GM18858 (cell line): Measurements from ENCODE around the gene BANK1.

ENCODE experiments used
- ATAC-seq: cut with Tn5 transposase; IDR thresholded peaks from one replicate; pipeline ENCODE4 v1.9.1; 2021; ENCODE audit not compliant: unreplicated experiment

Gene BANK1

DNA sequence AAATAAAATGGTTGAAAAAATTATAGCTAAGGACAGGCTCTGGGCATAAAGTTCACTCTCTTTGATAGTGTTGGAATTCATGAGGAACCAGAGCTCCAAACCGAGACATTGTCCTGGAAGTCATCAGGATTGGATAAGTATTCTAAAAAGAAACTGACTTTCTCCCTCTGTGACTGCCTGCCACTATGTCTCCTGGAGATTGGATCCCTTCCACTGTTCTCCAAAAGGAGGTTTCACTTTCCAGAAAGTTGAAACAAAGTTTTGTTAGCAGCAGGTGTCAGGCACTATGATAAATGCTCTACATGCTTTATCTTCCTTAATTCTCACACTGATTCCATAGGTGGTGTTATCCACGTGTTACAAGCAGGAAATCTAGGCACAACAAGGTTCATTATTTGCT, 16.8 kb downstream of the BANK1 start:
- peak; percentile 17 for ATAC-seq

DNA sequence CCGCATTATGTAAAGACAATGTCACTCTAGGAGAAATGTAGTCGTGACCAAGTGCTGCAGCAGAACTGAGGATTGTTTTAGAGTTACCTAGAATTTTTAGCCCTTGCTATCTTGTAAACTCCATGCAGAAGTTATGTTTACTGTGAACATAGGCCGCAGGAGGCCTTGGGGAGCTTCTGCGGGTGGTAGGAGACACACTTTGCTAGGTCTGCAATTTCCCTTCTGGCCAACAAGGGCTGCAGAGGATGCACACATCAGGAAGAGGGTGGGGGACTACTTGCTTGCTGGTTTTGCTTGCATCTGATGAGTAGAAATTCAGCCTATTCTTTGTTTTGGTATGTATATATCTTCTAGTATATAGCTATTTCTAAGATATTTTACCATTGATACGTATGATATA, 23.1 kb downstream of the BANK1 start:
- ATAC-seq = peak; percentile 56

- no peak for ATAC-seq
These were observed 27.8 kb downstream of the BANK1 start for GRCh38 chr4:101818362-101818761.

GRCh38 chr4:101823864-101824263, 33.3 kb downstream of the BANK1 start:
- ATAC-seq = no peak

DNA sequence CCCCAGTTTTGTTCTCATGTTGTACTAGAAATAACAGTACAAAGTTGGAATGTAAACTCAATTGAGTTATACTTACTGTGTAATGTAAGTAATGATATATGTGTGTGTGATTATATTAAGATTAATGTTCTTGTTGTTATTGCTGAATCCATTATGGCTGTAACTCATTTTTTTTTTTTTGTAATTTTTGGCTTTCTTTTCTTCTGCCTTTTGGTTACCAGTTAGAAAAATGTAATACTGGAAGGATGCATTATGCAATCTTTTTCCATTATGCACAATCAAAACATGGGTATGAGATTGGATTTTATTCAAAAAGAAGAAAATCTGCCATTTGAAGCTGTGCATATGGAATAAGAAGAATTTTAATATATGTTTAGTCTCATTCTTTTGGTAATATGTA, 34.0 kb downstream of the BANK1 start:
- no peak for ATAC-seq

DNA sequence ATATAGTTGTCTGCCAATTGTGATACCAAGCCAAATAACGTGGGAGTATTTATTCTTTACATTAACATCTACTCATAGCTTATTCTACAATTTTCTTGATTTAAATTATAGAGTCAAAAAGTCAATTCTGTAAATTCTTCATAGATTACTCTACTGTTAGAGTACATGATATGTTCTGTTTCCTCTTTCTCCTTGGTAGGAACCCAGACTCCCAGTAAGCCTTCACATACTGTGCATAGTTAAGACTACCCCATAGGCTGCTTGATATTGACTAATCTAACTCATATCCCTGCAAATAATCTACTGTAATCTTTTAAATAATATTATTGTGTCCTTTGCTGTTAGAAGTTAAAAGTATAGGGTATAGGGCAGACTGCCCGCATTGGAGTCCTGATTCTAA, 35.4 kb downstream of the BANK1 start:
- no peak for ATAC-seq

- ATAC-seq = no peak
These were observed 41.3 kb downstream of the BANK1 start for GRCh38 chr4:101831816-101832215.

DNA sequence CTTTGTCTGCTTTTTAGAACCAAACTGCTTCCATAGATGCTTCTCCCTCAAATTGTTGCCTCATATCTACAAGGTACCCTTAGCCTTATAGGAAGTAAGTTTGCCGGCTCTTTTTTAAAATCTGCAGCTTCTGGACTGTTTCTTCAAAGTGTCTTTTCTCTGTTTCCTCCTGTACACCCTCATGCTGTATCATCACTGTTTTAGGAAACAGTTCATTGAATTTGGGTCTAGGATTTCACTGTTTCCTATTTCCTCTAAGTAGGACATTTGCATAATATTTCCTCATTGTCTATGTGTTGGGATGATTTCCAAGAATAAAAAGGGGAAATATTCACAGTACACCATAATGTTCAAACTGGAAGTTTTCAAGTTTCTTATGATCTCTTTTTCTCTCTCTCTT, 43.0 kb downstream of the BANK1 start:
- ATAC-seq = no peak

GRCh38 chr4:101835121-101835904, 44.8 kb downstream of the BANK1 start:
- no peak for ATAC-seq

DNA sequence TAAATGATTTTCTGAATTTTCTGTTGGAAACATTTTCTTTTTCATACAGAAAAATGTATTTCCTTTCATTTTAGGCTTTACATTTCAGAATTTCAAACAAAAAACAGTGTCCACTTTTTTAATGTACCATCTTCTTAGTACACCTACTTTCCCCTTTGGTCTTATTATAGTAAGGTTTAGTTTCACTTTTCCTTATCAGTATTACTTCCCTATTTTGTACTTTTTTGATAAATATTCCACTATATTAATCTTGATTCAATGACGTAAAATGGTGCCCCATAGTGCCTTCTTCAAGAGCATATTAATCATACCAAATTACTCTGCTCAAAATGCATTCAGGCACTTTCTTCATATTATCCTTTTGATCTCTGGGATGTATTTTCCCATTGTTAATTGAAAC, 52.5 kb downstream of the BANK1 start:
- ATAC-seq = no peak

GRCh38 chr4:101846550-101846949, 56.0 kb downstream of the BANK1 start:
- ATAC-seq = no peak

DNA sequence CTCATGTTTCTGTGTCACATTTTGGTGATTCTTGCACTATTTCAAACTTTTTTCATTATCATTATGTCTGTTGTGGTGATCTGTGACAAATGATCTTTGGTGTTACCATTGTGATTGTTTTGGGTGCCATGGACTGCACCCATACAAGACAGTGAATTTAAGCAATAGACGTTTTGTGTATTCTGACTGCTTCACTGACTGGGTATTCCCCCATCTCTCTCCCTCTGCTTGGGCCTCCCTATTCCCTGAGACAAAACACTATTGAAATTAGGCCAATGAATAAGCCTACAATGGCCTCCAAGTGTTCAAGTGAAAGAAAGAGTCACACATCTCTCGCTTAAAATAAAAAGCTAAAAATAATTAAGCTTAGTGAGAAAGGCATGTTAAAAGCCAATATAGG, 60.2 kb downstream of the BANK1 start:
- no peak for ATAC-seq

DNA sequence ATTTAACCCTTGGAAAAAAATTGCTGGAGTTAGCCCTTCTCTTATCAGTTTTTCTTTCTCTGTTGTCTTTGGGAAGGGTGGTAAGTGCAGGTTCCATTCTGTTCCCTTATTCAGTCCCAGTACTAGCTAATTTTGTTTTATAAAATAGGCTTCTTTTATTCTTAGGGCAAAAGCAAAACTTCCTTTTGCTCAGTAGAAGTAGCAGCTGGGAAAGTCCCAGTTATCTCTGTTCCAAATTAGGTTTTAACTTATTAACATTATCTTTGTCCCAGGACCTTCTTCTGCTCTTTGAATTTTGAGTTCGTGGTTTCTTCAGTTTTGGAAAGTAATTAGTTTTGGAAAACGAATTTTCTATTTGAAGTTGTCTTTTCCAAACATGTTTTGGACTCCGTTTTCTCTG, 61.1 kb downstream of the BANK1 start:
- ATAC-seq = no peak

GRCh38 chr4:101853028-101853427, 62.5 kb downstream of the BANK1 start:
- ATAC-seq = peak; percentile 50

DNA sequence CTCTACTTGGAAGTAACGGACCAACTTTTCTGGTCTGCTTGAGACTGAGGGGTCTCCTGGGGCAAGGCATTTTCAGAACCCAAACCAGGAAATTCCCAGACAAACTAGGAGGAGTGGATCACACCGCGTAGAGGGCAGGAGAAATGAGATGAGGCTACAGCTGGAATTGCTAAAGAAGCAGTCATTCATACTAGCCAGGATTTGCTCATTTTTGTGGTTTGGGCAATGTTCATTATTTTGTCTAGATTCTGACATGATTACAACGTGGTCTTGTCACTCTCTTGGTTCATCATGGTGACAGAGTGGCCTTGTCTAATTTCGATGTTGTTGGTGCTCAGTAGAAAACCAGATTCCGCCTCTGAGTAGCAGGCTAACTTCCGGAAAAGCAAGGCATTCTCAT, 63.2 kb downstream of the BANK1 start:
- no peak for ATAC-seq

- ATAC-seq = no peak
These were observed 64.7 kb downstream of the BANK1 start for GRCh38 chr4:101855239-101855638.

DNA sequence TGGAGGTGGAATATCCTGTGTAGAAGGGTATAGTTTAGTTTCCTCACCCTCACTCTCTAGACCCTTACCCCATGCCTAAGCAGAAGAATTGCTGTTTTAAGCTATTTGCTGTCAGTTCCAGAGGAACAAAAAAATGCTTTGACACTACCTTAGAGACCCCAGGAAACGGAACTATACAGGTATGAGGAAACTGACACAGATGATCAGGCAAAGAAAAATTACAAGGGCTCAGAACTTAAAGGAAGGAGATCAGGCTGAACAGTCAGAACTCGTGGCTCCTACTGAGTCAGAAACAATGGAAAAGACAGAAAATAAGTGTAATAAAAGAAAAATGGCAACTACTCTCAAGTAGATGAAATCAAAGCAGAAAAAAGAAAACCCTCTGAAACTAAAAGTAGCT, 65.6 kb downstream of the BANK1 start:
- ATAC-seq = no peak

DNA sequence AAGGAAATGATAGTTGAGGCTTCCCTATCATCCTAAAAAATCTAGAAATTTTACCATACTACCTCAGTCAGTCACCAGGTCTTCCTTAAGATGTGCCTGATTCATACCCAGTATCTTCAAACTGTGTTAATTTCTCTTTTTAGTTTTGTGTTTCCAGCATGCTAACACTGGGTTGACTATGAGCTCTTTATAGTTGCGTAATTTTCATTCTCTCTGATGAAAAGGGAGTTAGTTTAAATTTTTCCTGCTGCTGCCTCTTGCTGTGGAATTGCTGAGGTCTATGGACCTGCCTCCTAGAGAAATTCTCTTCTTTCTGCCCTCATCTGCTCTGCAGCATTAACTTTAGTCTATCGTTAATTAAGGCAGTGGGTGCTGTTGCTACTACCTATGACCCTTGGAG, 66.6 kb downstream of the BANK1 start:
- ATAC-seq = no peak

GRCh38 chr4:101858641-101859040, 68.1 kb downstream of the BANK1 start:
- no peak for ATAC-seq

DNA sequence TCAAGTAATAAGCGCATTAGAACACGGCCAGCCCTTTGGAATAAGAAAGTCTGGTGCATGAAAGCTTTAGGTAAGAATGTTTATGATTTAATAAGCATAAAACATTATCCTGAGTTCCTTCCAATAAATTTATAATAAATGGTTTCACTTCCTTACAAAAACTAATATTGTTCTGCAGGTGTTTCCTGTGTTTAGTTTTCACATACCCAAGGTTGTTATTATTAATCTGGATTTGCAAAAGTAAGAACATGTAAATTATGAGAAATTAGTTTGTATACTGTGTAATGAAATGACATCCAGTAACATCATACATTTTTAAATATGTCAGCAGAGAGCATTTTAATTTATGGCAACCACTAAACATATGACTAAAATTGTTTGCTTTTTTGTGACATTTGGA, 72.1 kb downstream of the BANK1 start:
- peak; percentile 67 for ATAC-seq

DNA sequence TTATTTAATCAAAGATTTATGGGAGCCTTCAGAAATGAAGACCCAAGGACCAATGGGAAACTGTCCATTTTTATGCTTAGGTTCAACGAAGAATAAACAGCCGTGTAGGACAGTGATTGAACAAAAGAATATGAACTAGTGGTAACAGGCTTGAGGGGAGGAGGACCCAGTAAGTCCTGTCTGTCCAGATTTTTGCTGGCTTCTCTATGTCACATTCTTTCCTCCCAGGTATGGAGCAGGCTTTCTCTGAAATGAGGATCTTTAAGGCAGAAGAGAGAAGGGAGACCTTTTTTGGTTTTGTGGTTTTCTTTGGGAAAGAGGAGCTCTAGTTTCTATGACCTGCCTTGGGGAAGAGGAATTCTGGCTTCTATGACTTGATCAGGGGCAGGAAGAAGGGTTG, 74.1 kb downstream of the BANK1 start:
- no peak for ATAC-seq

GRCh38 chr4:101865501-101866062, 75.1 kb downstream of the BANK1 start:
- no peak for ATAC-seq

- no peak for ATAC-seq
These were observed 80.3 kb downstream of the BANK1 start for GRCh38 chr4:101870874-101871273.
